ENCODE results near the gene METTL3. TPM values are rescaled to one million over a fixed set of nuclear protein-coding genes. Genes with fewer than 3 reads are reported as not detected.

METTL3 gene
- total and polyA plus RNA-seq, 2 of the 4 experiments (the other 2 are of a cell fraction) = 90.6 to 109 TPM

DNA sequence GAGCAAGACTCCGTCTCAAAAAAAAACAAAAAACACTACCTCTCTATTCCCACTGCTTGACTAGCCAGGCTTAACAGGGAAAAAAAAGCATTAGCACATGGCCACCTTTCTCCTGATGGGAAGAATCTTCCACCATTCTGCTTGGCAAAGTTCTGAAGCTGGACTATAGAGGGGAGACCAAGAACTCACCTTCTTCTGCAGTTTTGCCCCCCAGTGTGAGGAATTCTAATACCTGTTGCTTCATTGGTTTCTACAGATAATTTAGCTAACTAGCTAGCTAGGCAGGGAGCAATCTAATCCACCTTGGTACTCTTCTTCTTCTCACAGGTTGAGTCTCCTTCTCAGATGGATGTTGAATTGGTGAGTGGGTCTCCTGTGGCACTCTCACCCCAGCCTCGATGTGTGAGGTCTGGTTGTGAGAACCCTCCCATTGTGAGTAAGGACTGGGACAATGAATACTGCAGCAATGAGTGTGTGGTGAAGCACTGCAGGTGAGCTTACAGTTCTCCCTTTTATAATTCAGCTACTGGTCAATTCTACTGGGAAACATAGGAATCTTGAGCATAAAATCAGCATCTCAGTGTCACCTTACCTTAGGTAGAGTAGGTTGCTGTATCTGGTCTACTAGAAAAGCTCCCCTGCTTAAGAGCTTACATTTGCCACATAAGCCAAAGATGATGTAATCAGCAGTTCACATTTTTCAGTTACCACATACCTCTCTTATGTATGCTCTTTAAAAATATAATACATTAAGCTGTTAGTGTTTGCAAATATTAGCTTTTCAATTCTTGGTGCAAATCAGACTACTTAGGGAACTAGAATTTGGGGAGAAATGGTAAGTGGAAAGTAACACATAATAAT is 16.0 kb downstream of the METTL3 start:
- peaks cover 0 to 3% of the 10 kb centered on the region in 2 experiments; a peak in 2 of 4 replicates for H3K79me1 ChIP-seq (ENCODE audit: low read depth in 1 of 2, low read length in 2 of 2)
- intact Hi-C loops (cut with micrococcal nuclease) = no loop called here

More for the DNA sequence above, 16.0 kb downstream of the METTL3 start:
- no peak overlapping the region for H2AK9ac ChIP-seq (replicated peaks; ENCODE audit: low read depth, low read length, poor library complexity)
- ChIA-PET CTCF (no interaction called here), POLR2A (ENCODE audit: unreplicated experiment) (interaction anchor here (0.6 kb wide), 2 partner anchors 34 to 77 kb away, joined by 3 to 4 read pairs; no protein-coding TSS in a partner anchor)
- peak overlapping the region; percentile 47 for H2BK5ac ChIP-seq (ENCODE audit: low read depth, low read length, poor library complexity, severe bottlenecking)
- 0 out of 2 replicates have a peak overlapping the region, but pooled peaks have one; percentile 48 for H4K91ac ChIP-seq (ENCODE audit: insufficient read depth, low read depth, low read length)
- H3K27ac ChIP-seq (ENCODE audit: insufficient read depth, low read length) = peak overlapping the region; percentile 80; the same call in 1 of the 2 replicates
- H3K23ac ChIP-seq (ENCODE audit: low read depth, low read length) = no peak overlapping the region
- dilution Hi-C loops (cut with HindIII; ENCODE audit: low sequenced_read_pairs, unreplicated experiment) = no loop called here
- H3K36me3 ChIP-seq (ENCODE audit: control insufficient read depth, insufficient read depth, low read length) = peaks cover 48% of the 10 kb centered on the region
- H3K4me1 ChIP-seq (ENCODE audit: control insufficient read depth, insufficient read depth, low read length) = peaks cover 6% of the 10 kb centered on the region
- no TSS peak for BruUV-seq (replicated peaks)
- peak; percentile 83 for TF ChIP-seq CEBPB (IDR thresholded peaks at IDR 0.05; ENCODE audit: low read depth, low read length)
- TF ChIP-seq RCOR1 (IDR thresholded peaks at IDR 0.05; ENCODE audit: insufficient replicate concordance, low read length) = no peak
- H3K9me3 ChIP-seq (ENCODE audit: control insufficient read depth, insufficient read depth, low read length) = no peaks in the 10 kb centered on the region
- peak overlapping the region; percentile 73 for H3K14ac ChIP-seq (replicated peaks; ENCODE audit: low read depth, low read length)
- H4K8ac ChIP-seq (ENCODE audit: low read depth in 2 of 2, low read length in 2 of 2) = peak overlapping the region in 1 of 2 experiments; percentile 40; a peak in 1 of 4 replicates
- no peak overlapping the region for H4K5ac ChIP-seq (ENCODE audit: low read depth, low read length)
- H4K20me1 ChIP-seq (ENCODE audit: insufficient read depth, low read length) = no peaks in the 10 kb centered on the region
- no peaks in the 10 kb centered on the region for H3K27me3 ChIP-seq (ENCODE audit: control insufficient read depth, insufficient read depth, low read length)
- H2BK20ac ChIP-seq (ENCODE audit: low read depth, low read length) = peak overlapping the region; percentile 57; the same call in 1 of the 2 replicates
- no CpG with 5 or more reads among the region's 2 CpGs for WGBS, 2 experiments (ENCODE audit: extremely low coverage in 2 of 2, insufficient read length in 1 of 2)
- in situ Hi-C loops (cut with MboI; ENCODE audit: low sequenced_read_pairs) = loop anchor here (5.0 kb wide), 1 partner anchor 57 kb away; no protein-coding TSS in a partner anchor
- no peak overlapping the region for H3K18ac ChIP-seq (ENCODE audit: low read depth, low read length)
- H3K9ac ChIP-seq (ENCODE audit: low read depth, low read length) = no peak overlapping the region
- H3K9me1 ChIP-seq (ENCODE audit: insufficient read depth, low read length) = peaks cover 3% of the 10 kb centered on the region; the same call in 1 of the 2 replicates
- peak overlapping the region; percentile 53 for H3K4ac ChIP-seq (ENCODE audit: low read depth, low read length)
- peak; percentile 21; the same call in 1 of the 2 replicates for ATAC-seq (ENCODE audit: low read depth)
- H2BK120ac ChIP-seq (ENCODE audit: low read depth, low read length) = peak overlapping the region; percentile 37; the same call in 1 of the 2 replicates
- H3K4me2 ChIP-seq (ENCODE audit: low read depth, low read length) = no peak overlapping the region
- H3K4me3 ChIP-seq (ENCODE audit: insufficient read depth, low read depth, low read length) = no peak overlapping the region
- H2AFZ ChIP-seq (replicated peaks; ENCODE audit: low read length, poor library complexity) = no peak overlapping the region
- H2BK15ac ChIP-seq (ENCODE audit: low read depth, low read length) = no peak overlapping the region
- peak; percentile 80 for DNase-seq
- no peak overlapping the region for H3K56ac ChIP-seq (ENCODE audit: extremely low read depth, insufficient read depth, low read length)
- peak overlapping the region; percentile 69; the same call in 1 of the 2 replicates for H2AK5ac ChIP-seq (ENCODE audit: low read depth, low read length)
